ENCODE results near the gene ADIRF. TPM values are rescaled to one million over a fixed set of nuclear protein-coding genes. Genes with fewer than 3 reads are reported as not detected.

The ADIRF gene
- total and polyA plus RNA-seq, 9 of the 15 experiments (the other 6 are each of a cell fraction or from before 2014, with no cell fraction given) = 0.08 TPM; not detected in 8

DNA sequence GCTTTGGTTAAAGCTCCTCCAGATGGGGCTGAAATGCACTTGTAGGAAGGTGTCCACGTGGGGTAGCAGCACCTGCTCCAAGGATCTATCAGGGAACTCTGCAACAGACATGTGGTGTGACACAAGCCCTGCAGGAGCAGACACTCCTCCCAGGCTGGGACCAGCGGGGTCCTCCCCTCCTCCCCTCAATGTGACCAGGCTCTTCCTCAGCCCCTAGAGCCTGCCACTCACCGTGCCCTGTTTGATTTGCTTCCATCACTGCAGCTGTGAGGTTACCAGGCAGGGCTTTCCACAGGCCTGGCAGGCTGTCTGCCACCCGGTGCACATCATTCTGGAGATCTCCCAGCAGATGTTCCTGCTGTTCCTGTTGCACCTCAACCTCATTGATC is 24.3 kb upstream of the ADIRF start:
- Histone ChIP-seq H3K9me3 (replicated peaks; ENCODE audit: control insufficient read depth, insufficient read depth, low read depth, low read length) (no peaks in the 10 kb centered on the region), H3K4me3 (no peak overlapping the region), H3K27ac (ENCODE audit: extremely low read depth, low read depth, low read length) (no peak overlapping the region), H3K36me3 (ENCODE audit: control insufficient read depth, insufficient read depth, low read length) (no peaks in the 10 kb centered on the region), H3K79me2 (ENCODE audit: control insufficient read depth, insufficient read depth, low read length) (no peaks in the 10 kb centered on the region), H3K4me1 (replicated peaks in 1 of 2; ENCODE audit: control insufficient read depth in 2 of 2, insufficient read depth in 2 of 2, low read length in 2 of 2) (peaks cover 0 to 20% of the 10 kb centered on the region in 2 experiments; a peak in 2 of 5 replicates), H3K9me1 (ENCODE audit: control insufficient read depth, insufficient read depth, low read length) (no peaks in the 10 kb centered on the region), H2AFZ (ENCODE audit: low read depth, low read length) (no peak overlapping the region), H3K27me3 (ENCODE audit: control insufficient read depth in 2 of 2, insufficient read depth in 2 of 2, low read length in 2 of 2) (no peaks in the 10 kb centered on the region), H3K4me2 (ENCODE audit: insufficient read depth, low read length) (no peak overlapping the region), H4K20me1 (replicated peaks; ENCODE audit: control insufficient read depth, insufficient read depth, low read length) (no peaks in the 10 kb centered on the region), H3K9ac (ENCODE audit: insufficient read depth in 1 of 2, low read depth in 2 of 2, low read length in 2 of 2) (no peak overlapping the region; a peak in 1 of 4 replicates)
- DNase-seq (ENCODE audit: extremely low read depth in 1 of 4, low spot score in 3 of 4) (no peak), FAIRE-seq (no peak), ATAC-seq (no peak)
- in situ Hi-C loops (cut with MboI) (no loop called here), intact Hi-C loops (cut with micrococcal nuclease) (no loop called here)
- no TSS peak for BruUV-seq (replicated peaks)
- 39% methylated on average over 4 of the region's 4 CpGs for WGBS (ENCODE audit: insufficient coverage, low coverage, missing lambda C conversion rate)
- TF ChIP-seq SMAD1 (IDR thresholded peaks at IDR 0.05; ENCODE audit: low read depth, low read length, partially characterized antibody) = no peak
- TF ChIP-seq THAP7 (CRISPR knock-in tag; IDR thresholded peaks at IDR 0.05) = no peak
- TF ChIP-seq ZNF239 (CRISPR knock-in tag; IDR thresholded peaks at IDR 0.05) = no peak
- TF ChIP-seq ZBTB33 (CRISPR knock-in tag; IDR thresholded peaks at IDR 0.05) = no peak
- TF ChIP-seq HBP1 (CRISPR knock-in tag; IDR thresholded peaks at IDR 0.05) = no peak
- no peak for TF ChIP-seq HMG20B (CRISPR knock-in tag; IDR thresholded peaks at IDR 0.05)
- TF ChIP-seq SP2 (IDR thresholded peaks at IDR 0.05; ENCODE audit: extremely low read depth, low read depth, low read length, poor library complexity, severe bottlenecking) = no peak
- TF ChIP-seq TFAM (CRISPR knock-in tag; conservative IDR thresholded peaks at IDR 0.05) = no peak
- CTCF ChIA-PET (ENCODE audit: low intra/inter-chr PET ratio) = no interaction called here
- POLR2A ChIA-PET = no interaction called here

Data from K562 (cell line).